ENCODE measurements around the gene HOXA11. TPM values are rescaled to one million over a fixed set of nuclear protein-coding genes. Genes with fewer than 3 reads are reported as not detected.
A peak's percentile ranks its signal among the peaks of the same experiment; 100 is the strongest.

The HOXA11 gene
- total and polyA plus RNA-seq, 12 donors: 0.13 to 3.0 (median 1.2) TPM; not detected in 2

- intact Hi-C loops (cut with DNase I): no loop called here
- H3K4me1 ChIP-seq (replicated peaks in 1 of 2): peaks cover 16 to 25% of the 10 kb centered on the region in 2 donors
- H3K4me3 ChIP-seq: no peak overlapping the region
These were observed 9.2 kb downstream of the HOXA11 start for GRCh38 chr7:27175626-27176523.

GRCh38 chr7:27174874-27175625 lies 10.0 kb downstream of the HOXA11 start:
- intact Hi-C loops (cut with DNase I): no loop called here
- Histone ChIP-seq H3K36me3 (replicated peaks in 1 of 2) (no peaks in the 10 kb centered on the region), H3K4me3 (no peak overlapping the region), H3K9me3 (replicated peaks in 1 of 3) (no peaks in the 10 kb centered on the region), H3K27me3 (peaks cover 52% of the 10 kb centered on the region), H3K27ac (no peak overlapping the region), H3K4me1 (replicated peaks in 1 of 2) (peaks cover 16 to 25% of the 10 kb centered on the region in 2 donors)
- 77 to 84% (median 80%) methylated on average over 10 to 12 of the region's 12 CpGs for WGBS, 4 donors
- peak in 5 of 7 donors; percentile 7 to 50 (median 15) for DNase-seq
- TF ChIP-seq CTCF (IDR thresholded peaks at IDR 0.05) (no peak), POLR2A (IDR thresholded peaks at IDR 0.05) (no peak)

More at GRCh38 chr7:27175626-27176523, 9.2 kb downstream of the HOXA11 start:
- DNase-seq: peak in 3 of 7 donors; percentile 17 to 47 (median 22)
- 83 to 85% (median 84%) methylated on average over 20 to 40 of the region's 40 CpGs for WGBS, 4 donors
- TF ChIP-seq POLR2A (IDR thresholded peaks at IDR 0.05) (no peak), CTCF (IDR thresholded peaks at IDR 0.05) (no peak)
- H3K36me3 ChIP-seq (replicated peaks in 1 of 2): no peaks in the 10 kb centered on the region
- no peak overlapping the region for H3K27ac ChIP-seq
- H3K9me3 ChIP-seq (replicated peaks in 1 of 3): no peaks in the 10 kb centered on the region
- H3K27me3 ChIP-seq: peaks cover 55% of the 10 kb centered on the region

GRCh38 chr7:27173956-27174873 lies 10.8 kb downstream of the HOXA11 start, which contains the start of gene HOXA10:
TSS of gene HOXA10 (minus strand) at chr7:27174320. CDS start at chr7:27174306, 14 bp downstream.
- H3K27ac ChIP-seq: peak within 1 kb of the TSS in 4 of 5 donors; percentile 65 to 89 (median 82)
- H3K27me3 ChIP-seq: peaks cover 54% of the 10 kb centered on the region
- no peaks in the 10 kb centered on the region for H3K36me3 ChIP-seq (replicated peaks in 1 of 2)
- peak in 6 of 7 donors; percentile 15 to 51 (median 21) for DNase-seq
- TF ChIP-seq CTCF (IDR thresholded peaks at IDR 0.05): no peak
- no peak for TF ChIP-seq POLR2A (IDR thresholded peaks at IDR 0.05)
- WGBS, 4 donors: 9 to 26% (median 13%) methylated on average over 20 to 82 of the region's 82 CpGs
- intact Hi-C loops (cut with DNase I): no loop called here
- peak within 1 kb of the TSS in 2 of 4 donors; percentile 39 to 66 for H3K4me3 ChIP-seq
- no peaks in the 10 kb centered on the region for H3K9me3 ChIP-seq (replicated peaks in 1 of 3)
- H3K4me1 ChIP-seq (replicated peaks in 1 of 2): peaks cover 16 to 17% of the 10 kb centered on the region in 2 donors

All from adrenal gland (tissue), 12 donors.